Esophagus muscularis mucosa (tissue), 3 donors: ENCODE results near the gene DENND2A.
"Not testable (repeated sequence)": the region's sequence is repeated elsewhere in the genome, so short reads cannot be mapped to it uniquely, and the experiment has no call there.

Experiments
- EP300 ChIP-seq: sonication (generic); formaldehyde crosslinking; IDR thresholded peaks from one replicate; pipeline ENCODE4 v1.6.1; 2017; ENCODE audit warnings: antibody characterized with exemption
- TF ChIP-seq, protein P1 (sequence below), 3 experiments: fragments of 200-600 bp in 2 of 3; fragments of 450-650 bp in 1 of 3; sonication (generic) in 2 of 3; IDR thresholded peaks; one replicate each; pipeline ENCODE4 v1.5.1; 2017 to 2019; ENCODE audit warnings: antibody characterized with exemption in 3 of 3, mild to moderate bottlenecking in 2 of 3, moderate library complexity in 1 of 3

DNA sequence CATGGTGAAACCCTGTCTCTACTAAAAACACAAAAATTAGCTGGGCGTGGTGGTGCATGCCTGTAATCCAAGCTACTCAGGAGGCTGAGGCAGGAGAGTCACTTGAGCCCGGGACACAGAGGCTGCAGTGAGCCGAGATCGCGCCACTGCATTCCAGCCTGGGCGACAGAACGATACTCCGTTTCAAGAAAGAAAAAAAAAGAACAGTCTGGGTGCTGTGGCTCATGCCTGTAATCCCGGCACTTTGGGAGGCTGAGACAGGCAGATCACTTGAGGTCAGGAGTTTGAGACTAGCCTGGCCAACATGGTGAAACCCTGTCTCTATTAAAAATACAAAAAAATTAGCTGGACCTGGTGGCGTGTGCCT, 15.4 kb downstream of the DENND2A start:
- not testable (repeated sequence) for TF ChIP-seq EP300
- TF ChIP-seq, protein P1, sequence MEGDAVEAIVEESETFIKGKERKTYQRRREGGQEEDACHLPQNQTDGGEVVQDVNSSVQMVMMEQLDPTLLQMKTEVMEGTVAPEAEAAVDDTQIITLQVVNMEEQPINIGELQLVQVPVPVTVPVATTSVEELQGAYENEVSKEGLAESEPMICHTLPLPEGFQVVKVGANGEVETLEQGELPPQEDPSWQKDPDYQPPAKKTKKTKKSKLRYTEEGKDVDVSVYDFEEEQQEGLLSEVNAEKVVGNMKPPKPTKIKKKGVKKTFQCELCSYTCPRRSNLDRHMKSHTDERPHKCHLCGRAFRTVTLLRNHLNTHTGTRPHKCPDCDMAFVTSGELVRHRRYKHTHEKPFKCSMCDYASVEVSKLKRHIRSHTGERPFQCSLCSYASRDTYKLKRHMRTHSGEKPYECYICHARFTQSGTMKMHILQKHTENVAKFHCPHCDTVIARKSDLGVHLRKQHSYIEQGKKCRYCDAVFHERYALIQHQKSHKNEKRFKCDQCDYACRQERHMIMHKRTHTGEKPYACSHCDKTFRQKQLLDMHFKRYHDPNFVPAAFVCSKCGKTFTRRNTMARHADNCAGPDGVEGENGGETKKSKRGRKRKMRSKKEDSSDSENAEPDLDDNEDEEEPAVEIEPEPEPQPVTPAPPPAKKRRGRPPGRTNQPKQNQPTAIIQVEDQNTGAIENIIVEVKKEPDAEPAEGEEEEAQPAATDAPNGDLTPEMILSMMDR (IDR thresholded peaks at IDR 0.05), result not testable (repeated sequence)
